ENCODE data around the gene EEF1A2. TPM values are rescaled to one million over a fixed set of nuclear protein-coding genes. Genes with fewer than 3 reads are reported as not detected.
"Not testable (repeated sequence)": the region's sequence is repeated elsewhere in the genome, so short reads cannot be mapped to it uniquely, and the experiment has no call there.

Gene EEF1A2
- total RNA-seq, 1 experiment from 2014 or later = 359 TPM

DNA sequence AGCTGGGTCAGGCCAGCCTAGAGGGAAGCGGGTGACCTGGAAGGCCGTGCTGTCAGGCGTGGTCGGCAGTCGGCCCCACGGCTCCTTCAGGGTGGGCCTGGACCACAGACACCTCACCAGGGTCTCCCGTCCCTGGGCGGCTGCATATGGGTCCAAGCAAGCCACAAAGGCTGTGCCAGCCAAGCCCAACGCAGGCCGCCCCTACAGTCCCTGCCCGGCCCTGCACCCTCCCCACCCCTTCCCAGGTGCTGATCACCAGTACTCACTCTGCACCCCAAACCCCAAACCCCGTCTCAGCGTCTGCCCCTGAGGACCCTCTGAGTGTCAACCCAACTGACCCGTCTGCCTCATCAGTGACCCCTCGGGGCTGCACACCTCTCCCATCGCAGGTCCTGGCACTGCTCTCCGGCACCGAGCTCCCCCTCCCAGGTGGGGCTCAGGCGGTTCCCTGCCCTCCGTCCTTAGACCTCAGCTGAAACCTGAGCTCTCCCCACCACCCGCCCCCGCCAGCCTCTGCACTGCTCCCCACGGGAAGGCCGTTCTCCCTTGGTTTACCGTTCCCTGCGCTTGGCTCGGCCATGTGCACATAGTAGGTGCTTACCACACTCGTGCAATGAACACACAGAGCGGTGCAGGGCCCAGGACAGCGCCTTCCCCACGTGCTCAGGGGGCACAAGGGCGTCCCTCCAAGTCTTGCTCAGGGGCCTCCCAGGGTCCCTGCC, 20.2 kb upstream of the EEF1A2 start:
- CTCF ChIA-PET = interaction anchor here (1.0 to 2.0 kb wide), 2 partner anchors 17 to 19 kb away, joined by 4 to 14 read pairs; no protein-coding TSS in a partner anchor
- intact Hi-C loops (cut with micrococcal nuclease; ENCODE audit: unreplicated experiment) = no loop called here
- Mint-ChIP-seq H3K4me3 (ENCODE audit: low read depth, unreplicated experiment) (peak overlapping the region; percentile 95), H3K4me1 (ENCODE audit: low read depth, unreplicated experiment) (peaks cover 8% of the 10 kb centered on the region), H3K27me3 (ENCODE audit: unreplicated experiment) (no peaks in the 10 kb centered on the region), H3K9me3 (ENCODE audit: low read depth, unreplicated experiment) (no peaks in the 10 kb centered on the region), H3K27ac (ENCODE audit: unreplicated experiment) (peak overlapping the region; percentile 89), H3K36me3 (ENCODE audit: insufficient read depth, unreplicated experiment) (peaks cover 61% of the 10 kb centered on the region)
- no TSS peak for BruUV-seq (replicated peaks)
- TF ChIP-seq, protein P1, sequence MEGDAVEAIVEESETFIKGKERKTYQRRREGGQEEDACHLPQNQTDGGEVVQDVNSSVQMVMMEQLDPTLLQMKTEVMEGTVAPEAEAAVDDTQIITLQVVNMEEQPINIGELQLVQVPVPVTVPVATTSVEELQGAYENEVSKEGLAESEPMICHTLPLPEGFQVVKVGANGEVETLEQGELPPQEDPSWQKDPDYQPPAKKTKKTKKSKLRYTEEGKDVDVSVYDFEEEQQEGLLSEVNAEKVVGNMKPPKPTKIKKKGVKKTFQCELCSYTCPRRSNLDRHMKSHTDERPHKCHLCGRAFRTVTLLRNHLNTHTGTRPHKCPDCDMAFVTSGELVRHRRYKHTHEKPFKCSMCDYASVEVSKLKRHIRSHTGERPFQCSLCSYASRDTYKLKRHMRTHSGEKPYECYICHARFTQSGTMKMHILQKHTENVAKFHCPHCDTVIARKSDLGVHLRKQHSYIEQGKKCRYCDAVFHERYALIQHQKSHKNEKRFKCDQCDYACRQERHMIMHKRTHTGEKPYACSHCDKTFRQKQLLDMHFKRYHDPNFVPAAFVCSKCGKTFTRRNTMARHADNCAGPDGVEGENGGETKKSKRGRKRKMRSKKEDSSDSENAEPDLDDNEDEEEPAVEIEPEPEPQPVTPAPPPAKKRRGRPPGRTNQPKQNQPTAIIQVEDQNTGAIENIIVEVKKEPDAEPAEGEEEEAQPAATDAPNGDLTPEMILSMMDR (IDR thresholded peaks at IDR 0.05; ENCODE audit: unreplicated experiment) = no peak
- peak; percentile 1 for DNase-seq

DNA sequence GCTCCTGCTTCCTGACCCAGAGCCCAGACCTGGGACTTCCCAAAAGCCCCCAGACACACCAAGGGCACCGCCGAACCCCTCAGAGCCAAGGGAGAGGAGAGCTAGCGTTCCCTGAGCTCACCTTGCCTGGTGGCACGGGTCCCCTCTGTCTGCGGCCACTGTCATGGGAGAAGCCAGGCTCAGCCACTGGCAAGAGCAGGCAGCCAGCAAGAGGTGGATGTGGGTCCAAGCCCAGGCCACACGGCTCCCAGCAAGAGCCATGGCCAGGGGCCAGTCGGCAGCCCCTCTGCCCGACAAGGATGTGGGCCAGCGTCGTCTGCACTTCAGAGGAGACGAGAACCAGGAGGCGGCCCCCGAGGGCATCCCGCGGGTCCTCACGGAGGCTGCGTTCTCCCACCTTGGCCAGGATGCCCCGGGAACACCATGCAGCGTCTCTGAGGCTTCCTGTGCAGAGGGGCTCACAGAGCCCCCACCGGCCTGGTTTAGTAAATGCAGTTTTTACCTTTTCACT, 19.5 kb upstream of the EEF1A2 start:
- no peak for DNase-seq
- CTCF ChIA-PET = interaction anchor here (1.0 kb wide), 1 partner anchor 19 kb away, joined by 4 read pairs; no protein-coding TSS in a partner anchor
- intact Hi-C loops (cut with micrococcal nuclease; ENCODE audit: unreplicated experiment) = no loop called here
- TF ChIP-seq, protein P1 (IDR thresholded peaks at IDR 0.05; ENCODE audit: unreplicated experiment) = no peak
- peak overlapping the region; percentile 95 for H3K4me3 Mint-ChIP-seq (ENCODE audit: low read depth, unreplicated experiment)
- peaks cover 54% of the 10 kb centered on the region for H3K36me3 Mint-ChIP-seq (ENCODE audit: insufficient read depth, unreplicated experiment)
- peaks cover 2% of the 10 kb centered on the region for H3K27me3 Mint-ChIP-seq (ENCODE audit: unreplicated experiment)
- BruUV-seq (replicated peaks) = no TSS peak
- no peak overlapping the region for H3K27ac Mint-ChIP-seq (ENCODE audit: unreplicated experiment)
- peaks cover under 1% of the 10 kb centered on the region for H3K4me1 Mint-ChIP-seq (ENCODE audit: low read depth, unreplicated experiment)
- no peaks in the 10 kb centered on the region for H3K9me3 Mint-ChIP-seq (ENCODE audit: low read depth, unreplicated experiment)

DNA sequence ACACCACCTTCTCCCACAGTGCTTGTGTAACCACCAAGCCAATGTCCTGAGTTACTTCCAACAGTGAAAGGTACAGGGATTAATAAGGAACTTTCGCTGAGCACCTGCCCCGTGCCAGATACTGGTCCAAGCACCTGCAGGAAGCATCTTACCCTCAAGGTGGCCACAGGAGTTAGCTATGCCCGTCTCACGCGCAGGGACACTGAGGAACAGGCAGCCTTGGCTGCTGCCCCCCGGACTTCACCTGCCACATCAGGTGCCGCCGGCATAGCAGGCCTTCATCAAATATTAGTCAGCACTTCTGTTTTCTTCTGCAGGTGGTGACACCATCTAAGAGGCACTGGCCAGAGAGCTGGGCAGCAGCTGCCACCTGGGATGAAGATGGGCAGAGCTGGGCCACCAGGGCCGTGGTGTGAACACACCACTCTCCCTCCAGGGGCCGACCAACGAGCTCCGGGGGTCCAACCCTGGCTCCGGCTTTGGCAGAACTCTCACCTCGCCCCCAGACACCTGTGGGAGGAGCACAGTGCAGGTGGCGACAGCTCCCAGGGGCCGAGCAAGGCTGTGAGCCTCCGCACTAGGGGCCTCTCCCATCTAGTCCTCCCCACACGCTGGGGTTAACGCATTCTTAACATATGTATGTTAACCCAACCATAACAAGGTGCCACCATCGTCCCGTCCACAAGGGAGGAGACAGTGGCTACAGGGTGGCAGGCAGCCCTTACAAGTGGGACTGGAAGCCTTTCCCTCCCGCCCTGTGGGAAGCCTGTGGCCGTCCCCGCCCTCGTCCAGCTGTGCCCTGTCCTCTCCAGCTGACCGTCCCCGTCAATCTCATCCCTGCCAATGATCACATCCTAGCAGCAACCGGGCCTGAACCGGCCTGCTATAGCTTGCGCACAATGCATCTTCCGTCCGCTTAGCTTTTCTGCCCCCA, 18.8 kb upstream of the EEF1A2 start:
- BruUV-seq (replicated peaks) = no TSS peak
- H3K9me3 Mint-ChIP-seq (ENCODE audit: low read depth, unreplicated experiment) = no peaks in the 10 kb centered on the region
- CTCF ChIA-PET = interaction anchor here (1.0 kb wide), 1 partner anchor 20 kb away, joined by 4 read pairs; no protein-coding TSS in a partner anchor
- TF ChIP-seq, protein P1 (IDR thresholded peaks at IDR 0.05; ENCODE audit: unreplicated experiment) = peak; percentile 20
- no peak overlapping the region for H3K27ac Mint-ChIP-seq (ENCODE audit: unreplicated experiment)
- H3K4me3 Mint-ChIP-seq (ENCODE audit: low read depth, unreplicated experiment) = peak overlapping the region; percentile 95
- DNase-seq = no peak
- peaks cover 10% of the 10 kb centered on the region for H3K27me3 Mint-ChIP-seq (ENCODE audit: unreplicated experiment)
- H3K4me1 Mint-ChIP-seq (ENCODE audit: low read depth, unreplicated experiment) = no peaks in the 10 kb centered on the region
- intact Hi-C loops (cut with micrococcal nuclease; ENCODE audit: unreplicated experiment) = no loop called here
- peaks cover 46% of the 10 kb centered on the region for H3K36me3 Mint-ChIP-seq (ENCODE audit: insufficient read depth, unreplicated experiment)

DNA sequence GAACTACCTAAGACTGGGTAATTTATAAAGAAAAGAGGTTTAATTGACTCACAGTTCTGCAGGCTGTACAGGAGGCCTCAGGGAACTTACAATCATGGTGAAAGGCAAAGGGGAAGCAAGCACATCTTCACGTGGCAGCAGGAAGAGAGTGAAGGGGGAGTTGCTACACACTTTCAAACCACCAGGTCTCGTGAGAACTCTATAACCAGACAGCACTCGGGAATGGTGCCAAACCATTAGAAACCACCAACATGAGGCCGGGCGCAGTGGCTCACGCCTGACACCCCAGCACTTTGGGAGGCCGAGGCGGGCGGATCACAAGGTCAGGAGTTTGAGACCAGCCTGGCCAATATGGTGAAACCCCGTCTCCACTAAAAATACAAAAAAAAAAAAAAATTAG, 15.6 kb upstream of the EEF1A2 start:
- H3K9me3 Mint-ChIP-seq (ENCODE audit: low read depth, unreplicated experiment); DNase-seq; intact Hi-C loops (cut with micrococcal nuclease; ENCODE audit: unreplicated experiment); H3K4me1 Mint-ChIP-seq (ENCODE audit: low read depth, unreplicated experiment); H3K4me3 Mint-ChIP-seq (ENCODE audit: low read depth, unreplicated experiment); BruUV-seq (replicated peaks); H3K27ac Mint-ChIP-seq (ENCODE audit: unreplicated experiment): not testable (repeated sequence)
- CTCF ChIA-PET = interaction anchor here (0.7 kb wide), 1 partner anchor 112 kb away, joined by 3 read pairs; no protein-coding TSS in a partner anchor
- peaks cover 40% of the 10 kb centered on the region for H3K27me3 Mint-ChIP-seq (ENCODE audit: unreplicated experiment)
- H3K36me3 Mint-ChIP-seq (ENCODE audit: insufficient read depth, unreplicated experiment) = peaks cover 15% of the 10 kb centered on the region
